ENCODE measurements around the gene PRRT4. TPM values are rescaled to one million over a fixed set of nuclear protein-coding genes. Genes with fewer than 3 reads are reported as not detected.

The PRRT4 gene
- total and polyA plus RNA-seq, 2 experiments from 2014 or later: 0.55 to 0.56 TPM

GRCh38 chr7:128311013-128311412 lies 50.5 kb downstream of the PRRT4 start:
- Histone ChIP-seq H2AFZ (no peak overlapping the region), H3K27ac (ENCODE audit: low read depth) (no peak overlapping the region), H3K36me3 (ENCODE audit: insufficient read depth) (peaks cover 44% of the 10 kb centered on the region), H3K4me1 (ENCODE audit: insufficient read depth) (no peaks in the 10 kb centered on the region), H3K79me2 (replicated peaks; ENCODE audit: insufficient read depth) (no peaks in the 10 kb centered on the region), H3K4me2 (no peak overlapping the region), H3K4me3 (no peak overlapping the region), H3K9me2 (ENCODE audit: insufficient read depth) (no peaks in the 10 kb centered on the region), H4K20me1 (replicated peaks; ENCODE audit: insufficient read depth) (peaks cover 9% of the 10 kb centered on the region), H3F3A (replicated peaks; ENCODE audit: low read depth) (0 out of 2 replicates have a peak, but pooled peaks cover 3% of the 10 kb centered on the region), H3K27me3 (ENCODE audit: insufficient read depth) (no peaks in the 10 kb centered on the region)
- Mint-ChIP-seq H3K4me1 (no peaks in the 10 kb centered on the region), H3K36me3 (ENCODE audit: low read depth) (peaks cover 88% of the 10 kb centered on the region), H3K27ac (no peak overlapping the region), H3K27me3 (ENCODE audit: insufficient read depth, low read depth, poor library complexity) (no peaks in the 10 kb centered on the region), H3K9me3 (no peaks in the 10 kb centered on the region), H3K4me3 (no peak overlapping the region)
- DNase-seq (ENCODE audit: low spot score): no peak
- no peak for ATAC-seq
- no peak for TF ChIP-seq STAT1 (IDR thresholded peaks at IDR 0.05; ENCODE audit: unreplicated experiment)
- TF ChIP-seq ZNF331 (CRISPR knock-in tag; IDR thresholded peaks at IDR 0.05; ENCODE audit: low read depth): no peak
- TF ChIP-seq, protein P1, sequence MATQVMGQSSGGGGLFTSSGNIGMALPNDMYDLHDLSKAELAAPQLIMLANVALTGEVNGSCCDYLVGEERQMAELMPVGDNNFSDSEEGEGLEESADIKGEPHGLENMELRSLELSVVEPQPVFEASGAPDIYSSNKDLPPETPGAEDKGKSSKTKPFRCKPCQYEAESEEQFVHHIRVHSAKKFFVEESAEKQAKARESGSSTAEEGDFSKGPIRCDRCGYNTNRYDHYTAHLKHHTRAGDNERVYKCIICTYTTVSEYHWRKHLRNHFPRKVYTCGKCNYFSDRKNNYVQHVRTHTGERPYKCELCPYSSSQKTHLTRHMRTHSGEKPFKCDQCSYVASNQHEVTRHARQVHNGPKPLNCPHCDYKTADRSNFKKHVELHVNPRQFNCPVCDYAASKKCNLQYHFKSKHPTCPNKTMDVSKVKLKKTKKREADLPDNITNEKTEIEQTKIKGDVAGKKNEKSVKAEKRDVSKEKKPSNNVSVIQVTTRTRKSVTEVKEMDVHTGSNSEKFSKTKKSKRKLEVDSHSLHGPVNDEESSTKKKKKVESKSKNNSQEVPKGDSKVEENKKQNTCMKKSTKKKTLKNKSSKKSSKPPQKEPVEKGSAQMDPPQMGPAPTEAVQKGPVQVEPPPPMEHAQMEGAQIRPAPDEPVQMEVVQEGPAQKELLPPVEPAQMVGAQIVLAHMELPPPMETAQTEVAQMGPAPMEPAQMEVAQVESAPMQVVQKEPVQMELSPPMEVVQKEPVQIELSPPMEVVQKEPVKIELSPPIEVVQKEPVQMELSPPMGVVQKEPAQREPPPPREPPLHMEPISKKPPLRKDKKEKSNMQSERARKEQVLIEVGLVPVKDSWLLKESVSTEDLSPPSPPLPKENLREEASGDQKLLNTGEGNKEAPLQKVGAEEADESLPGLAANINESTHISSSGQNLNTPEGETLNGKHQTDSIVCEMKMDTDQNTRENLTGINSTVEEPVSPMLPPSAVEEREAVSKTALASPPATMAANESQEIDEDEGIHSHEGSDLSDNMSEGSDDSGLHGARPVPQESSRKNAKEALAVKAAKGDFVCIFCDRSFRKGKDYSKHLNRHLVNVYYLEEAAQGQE (IDR thresholded peaks at IDR 0.05; ENCODE audit: unreplicated experiment): no peak
- no peak for TF ChIP-seq NANOG (IDR thresholded peaks at IDR 0.05; ENCODE audit: borderline replicate concordance)
- TF ChIP-seq, protein P2, sequence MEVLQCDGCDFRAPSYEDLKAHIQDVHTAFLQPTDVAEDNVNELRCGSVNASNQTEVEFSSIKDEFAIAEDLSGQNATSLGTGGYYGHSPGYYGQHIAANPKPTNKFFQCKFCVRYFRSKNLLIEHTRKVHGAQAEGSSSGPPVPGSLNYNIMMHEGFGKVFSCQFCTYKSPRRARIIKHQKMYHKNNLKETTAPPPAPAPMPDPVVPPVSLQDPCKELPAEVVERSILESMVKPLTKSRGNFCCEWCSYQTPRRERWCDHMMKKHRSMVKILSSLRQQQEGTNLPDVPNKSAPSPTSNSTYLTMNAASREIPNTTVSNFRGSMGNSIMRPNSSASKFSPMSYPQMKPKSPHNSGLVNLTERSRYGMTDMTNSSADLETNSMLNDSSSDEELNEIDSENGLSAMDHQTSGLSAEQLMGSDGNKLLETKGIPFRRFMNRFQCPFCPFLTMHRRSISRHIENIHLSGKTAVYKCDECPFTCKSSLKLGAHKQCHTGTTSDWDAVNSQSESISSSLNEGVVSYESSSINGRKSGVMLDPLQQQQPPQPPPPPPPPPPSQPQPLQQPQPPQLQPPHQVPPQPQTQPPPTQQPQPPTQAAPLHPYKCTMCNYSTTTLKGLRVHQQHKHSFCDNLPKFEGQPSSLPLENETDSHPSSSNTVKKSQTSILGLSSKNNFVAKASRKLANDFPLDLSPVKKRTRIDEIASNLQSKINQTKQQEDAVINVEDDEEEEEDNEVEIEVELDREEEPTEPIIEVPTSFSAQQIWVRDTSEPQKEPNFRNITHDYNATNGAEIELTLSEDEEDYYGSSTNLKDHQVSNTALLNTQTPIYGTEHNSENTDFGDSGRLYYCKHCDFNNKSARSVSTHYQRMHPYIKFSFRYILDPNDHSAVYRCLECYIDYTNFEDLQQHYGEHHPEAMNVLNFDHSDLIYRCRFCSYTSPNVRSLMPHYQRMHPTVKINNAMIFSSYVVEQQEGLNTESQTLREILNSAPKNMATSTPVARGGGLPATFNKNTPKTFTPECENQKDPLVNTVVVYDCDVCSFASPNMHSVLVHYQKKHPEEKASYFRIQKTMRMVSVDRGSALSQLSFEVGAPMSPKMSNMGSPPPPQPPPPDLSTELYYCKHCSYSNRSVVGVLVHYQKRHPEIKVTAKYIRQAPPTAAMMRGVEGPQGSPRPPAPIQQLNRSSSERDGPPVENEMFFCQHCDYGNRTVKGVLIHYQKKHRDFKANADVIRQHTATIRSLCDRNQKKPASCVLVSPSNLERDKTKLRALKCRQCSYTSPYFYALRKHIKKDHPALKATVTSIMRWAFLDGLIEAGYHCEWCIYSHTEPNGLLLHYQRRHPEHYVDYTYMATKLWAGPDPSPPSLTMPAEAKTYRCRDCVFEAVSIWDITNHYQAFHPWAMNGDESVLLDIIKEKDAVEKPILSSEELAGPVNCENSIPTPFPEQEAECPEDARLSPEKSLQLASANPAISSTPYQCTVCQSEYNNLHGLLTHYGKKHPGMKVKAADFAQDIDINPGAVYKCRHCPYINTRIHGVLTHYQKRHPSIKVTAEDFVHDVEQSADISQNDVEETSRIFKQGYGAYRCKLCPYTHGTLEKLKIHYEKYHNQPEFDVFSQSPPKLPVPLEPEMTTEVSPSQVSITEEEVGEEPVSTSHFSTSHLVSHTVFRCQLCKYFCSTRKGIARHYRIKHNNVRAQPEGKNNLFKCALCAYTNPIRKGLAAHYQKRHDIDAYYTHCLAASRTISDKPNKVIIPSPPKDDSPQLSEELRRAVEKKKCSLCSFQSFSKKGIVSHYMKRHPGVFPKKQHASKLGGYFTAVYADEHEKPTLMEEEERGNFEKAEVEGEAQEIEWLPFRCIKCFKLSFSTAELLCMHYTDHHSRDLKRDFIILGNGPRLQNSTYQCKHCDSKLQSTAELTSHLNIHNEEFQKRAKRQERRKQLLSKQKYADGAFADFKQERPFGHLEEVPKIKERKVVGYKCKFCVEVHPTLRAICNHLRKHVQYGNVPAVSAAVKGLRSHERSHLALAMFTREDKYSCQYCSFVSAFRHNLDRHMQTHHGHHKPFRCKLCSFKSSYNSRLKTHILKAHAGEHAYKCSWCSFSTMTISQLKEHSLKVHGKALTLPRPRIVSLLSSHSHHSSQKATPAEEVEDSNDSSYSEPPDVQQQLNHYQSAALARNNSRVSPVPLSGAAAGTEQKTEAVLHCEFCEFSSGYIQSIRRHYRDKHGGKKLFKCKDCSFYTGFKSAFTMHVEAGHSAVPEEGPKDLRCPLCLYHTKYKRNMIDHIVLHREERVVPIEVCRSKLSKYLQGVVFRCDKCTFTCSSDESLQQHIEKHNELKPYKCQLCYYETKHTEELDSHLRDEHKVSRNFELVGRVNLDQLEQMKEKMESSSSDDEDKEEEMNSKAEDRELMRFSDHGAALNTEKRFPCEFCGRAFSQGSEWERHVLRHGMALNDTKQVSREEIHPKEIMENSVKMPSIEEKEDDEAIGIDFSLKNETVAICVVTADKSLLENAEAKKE (CRISPR knock-in tag; IDR thresholded peaks at IDR 0.05): no peak
- no peak for TF ChIP-seq CREB1 (CRISPR knock-in tag; IDR thresholded peaks at IDR 0.05; ENCODE audit: low read depth)
- no peak for TF ChIP-seq JUNB (IDR thresholded peaks at IDR 0.05; ENCODE audit: unreplicated experiment)
- TF ChIP-seq ZNF114 (CRISPR knock-in tag; IDR thresholded peaks at IDR 0.05): no peak
- no peak for TF ChIP-seq CTCF (conservative IDR thresholded peaks at IDR 0.05; ENCODE audit: low read depth in 2 of 2)
- TF ChIP-seq, protein P3, sequence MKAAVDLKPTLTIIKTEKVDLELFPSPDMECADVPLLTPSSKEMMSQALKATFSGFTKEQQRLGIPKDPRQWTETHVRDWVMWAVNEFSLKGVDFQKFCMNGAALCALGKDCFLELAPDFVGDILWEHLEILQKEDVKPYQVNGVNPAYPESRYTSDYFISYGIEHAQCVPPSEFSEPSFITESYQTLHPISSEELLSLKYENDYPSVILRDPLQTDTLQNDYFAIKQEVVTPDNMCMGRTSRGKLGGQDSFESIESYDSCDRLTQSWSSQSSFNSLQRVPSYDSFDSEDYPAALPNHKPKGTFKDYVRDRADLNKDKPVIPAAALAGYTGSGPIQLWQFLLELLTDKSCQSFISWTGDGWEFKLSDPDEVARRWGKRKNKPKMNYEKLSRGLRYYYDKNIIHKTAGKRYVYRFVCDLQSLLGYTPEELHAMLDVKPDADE (IDR thresholded peaks at IDR 0.05): no peak
- TF ChIP-seq POLR2AphosphoS5 (IDR thresholded peaks at IDR 0.05; ENCODE audit: low read depth): no peak
